Small intestine (tissue), 7 donors: ENCODE measurements around the gene C19orf33. TPM values are rescaled to one million over a fixed set of nuclear protein-coding genes. Genes with fewer than 3 reads are reported as not detected.

Experiments
- DNase-seq, 2 donors: peaks; one replicate each; pipeline versions ENCODE4 v3.0.0 to v3.0.0-alpha.2; 2013
- FAIRE-seq: peaks from 2 replicates; lab custom pipeline; 2012; peaks lifted over from hg19 to GRCh38; lab: Jason Lieb, UNC
- H3K27ac ChIP-seq, 3 donors: one replicate each; pipeline ENCODE4 v1.5.1; 2013; ENCODE audit warnings: low read length in 2 of 3, mild to moderate bottlenecking in 2 of 3, control low read depth in 1 of 3, inconsistent platforms in 1 of 3, low read depth in 1 of 3, moderate library complexity in 1 of 3
- H3K27me3 ChIP-seq, 3 donors: one replicate each; pipeline ENCODE4 v1.6.1; 2013; ENCODE audit warnings: low read length in 3 of 3, inconsistent platforms in 1 of 3; ENCODE audit not compliant: control insufficient read depth in 3 of 3, insufficient read depth in 3 of 3
- H3K36me3 ChIP-seq, 3 donors: one replicate each; pipeline ENCODE4 v1.6.1; 2013; ENCODE audit warnings: low read length in 3 of 3, inconsistent platforms in 1 of 3, low read depth in 1 of 3, mild to moderate bottlenecking in 1 of 3, moderate library complexity in 1 of 3; ENCODE audit not compliant: control insufficient read depth in 3 of 3, insufficient read depth in 2 of 3
- H3K4me1 ChIP-seq, 3 donors: one replicate each; pipeline ENCODE4 v1.6.1; 2013; ENCODE audit warnings: low read length in 2 of 3, inconsistent platforms in 1 of 3, low read depth in 1 of 3, mild to moderate bottlenecking in 1 of 3, moderate library complexity in 1 of 3; ENCODE audit not compliant: control insufficient read depth in 3 of 3, insufficient read depth in 2 of 3
- H3K4me3 ChIP-seq, 3 donors: one replicate each; pipeline ENCODE4 v1.5.1; 2013; ENCODE audit warnings: low read length in 3 of 3, control low read depth in 1 of 3, inconsistent platforms in 1 of 3, low read depth in 1 of 3, mild to moderate bottlenecking in 1 of 3, moderate library complexity in 1 of 3
- H3K9me3 ChIP-seq, 2 donors: one replicate each; pipeline ENCODE4 v1.6.1; 2013; ENCODE audit warnings: low read depth in 1 of 2, low read length in 1 of 2; ENCODE audit not compliant: control insufficient read depth in 2 of 2, insufficient read depth in 1 of 2
- WGBS, 3 donors: extraction: QIAGEN DNeasy Blood & Tissue Kit; methylation state at CpG; one replicate each; pipeline ENCODE4 v1.1.7; 2013; 5-methylcytosine and 5-hydroxymethylcytosine counted together
- polyA plus RNA-seq, 4 donors: library from polyadenylated mRNA; stranded (reverse) in 3 of 4; unstranded in 1 of 4; fragments of 200-250 nt in 3 of 4; fragments of 120-200 nt in 1 of 4; gene quantifications; one replicate each; pipeline versions ENCODE4 v1.2.1 to v1.2.3, GENCODE V29; 2013
- donor health status: healthy with polysubstance abuse.
- donor health status: control.
- donor health status: control.
- donor health status: Bipolar disorder and iron deficiency.
- donor health status: healthy.

The C19orf33 gene
- polyA plus RNA-seq, 4 donors, result 410 to 2,753 (median 1,138) TPM

- Histone ChIP-seq H3K9me3 (no peaks in the 10 kb centered on the region), H3K4me1 (peaks cover 3 to 20% (median 6%) of the 10 kb centered on the region in 3 donors), H3K27me3 (peaks cover 0 to 30% (median 0%) of the 10 kb centered on the region in 3 donors), H3K36me3 (peaks cover 0 to under 1% (median 0%) of the 10 kb centered on the region in 3 donors), H3K27ac (peak overlapping the region; percentile 56 to 93 (median 76)), H3K4me3 (peak overlapping the region in 2 of 3 donors; percentile 45 to 54)
- WGBS, 3 donors, result 27 to 30% (median 29%) methylated on average over 8 of the region's 8 CpGs
- DNase-seq (no peak), FAIRE-seq (no peak)
These were observed 12.5 kb downstream of the C19orf33 start for GRCh38 chr19:38316477-38317067.

- FAIRE-seq (no peak), DNase-seq (no peak)
- H3K36me3 ChIP-seq, result no peaks in the 10 kb centered on the region
- H3K4me3 ChIP-seq, result no peak overlapping the region
- peaks cover 3 to 20% (median 6%) of the 10 kb centered on the region in 3 donors for H3K4me1 ChIP-seq
- peaks cover 0 to 30% (median 0%) of the 10 kb centered on the region in 3 donors for H3K27me3 ChIP-seq
- no peaks in the 10 kb centered on the region for H3K9me3 ChIP-seq
- WGBS, 3 donors, result 52 to 82% (median 57%) methylated on average over 11 of the region's 11 CpGs
- H3K27ac ChIP-seq, result peak overlapping the region in 1 of 3 donors; percentile 81
These were observed 13.1 kb downstream of the C19orf33 start for GRCh38 chr19:38317104-38317612.

- no peak for FAIRE-seq
- WGBS, 3 donors, result 64 to 69% (median 66%) methylated on average over 6 of the region's 6 CpGs
- Histone ChIP-seq H3K27ac (no peak overlapping the region), H3K27me3 (peaks cover 0 to 30% (median 0%) of the 10 kb centered on the region in 3 donors), H3K4me3 (no peak overlapping the region), H3K36me3 (no peaks in the 10 kb centered on the region), H3K4me1 (peaks cover 3 to 20% (median 6%) of the 10 kb centered on the region in 3 donors), H3K9me3 (no peaks in the 10 kb centered on the region)
- no peak for DNase-seq
These were observed 14.6 kb downstream of the C19orf33 start for GRCh38 chr19:38318660-38319059.

- peaks cover 0 to 5% (median 0%) of the 10 kb centered on the region in 3 donors for H3K36me3 ChIP-seq
- H3K4me3 ChIP-seq, result peak within 1 kb of the TSS; percentile 44 to 75 (median 69)
- H3K27me3 ChIP-seq, result peaks cover 0 to 30% (median 0%) of the 10 kb centered on the region in 3 donors
- FAIRE-seq, result no peak
- no peaks in the 10 kb centered on the region for H3K9me3 ChIP-seq
- WGBS, 3 donors, result 2 to 4% (median 4%) methylated on average over 57 to 76 of the region's 76 CpGs
- peak within 1 kb of the TSS in 2 of 3 donors; percentile 5 to 65 for H3K27ac ChIP-seq
- peaks cover 3 to 20% (median 6%) of the 10 kb centered on the region in 3 donors for H3K4me1 ChIP-seq
- DNase-seq, result peak; percentile 65 to 77
These were observed 15.6 kb downstream of the C19orf33 start, which contains the start of gene KCNK6 for GRCh38 chr19:38319421-38320258. Gene KCNK6 (plus strand): TSS chr19:38319845. CDS start chr19:38319951, 106 bp downstream.

- H3K4me1 ChIP-seq, result peaks cover 3 to 14% (median 3%) of the 10 kb centered on the region in 3 donors
- DNase-seq (no peak), FAIRE-seq (no peak)
- peak overlapping the region in 1 of 3 donors; percentile 6 for H3K27ac ChIP-seq
- 95 to 100% (median 98%) methylated on average over 3 of the region's 3 CpGs for WGBS, 3 donors
- peak overlapping the region in 1 of 3 donors; percentile 44 for H3K4me3 ChIP-seq
- H3K27me3 ChIP-seq, result peaks cover 0 to 30% (median 0%) of the 10 kb centered on the region in 3 donors
- H3K9me3 ChIP-seq, result no peaks in the 10 kb centered on the region
- peaks cover 0 to 5% (median 4%) of the 10 kb centered on the region in 3 donors for H3K36me3 ChIP-seq
These were observed 16.9 kb downstream of the C19orf33 start for GRCh38 chr19:38320969-38321339.

- peaks cover 0 to 30% (median 0%) of the 10 kb centered on the region in 3 donors for H3K27me3 ChIP-seq
- FAIRE-seq (no peak), DNase-seq (no peak)
- no peaks in the 10 kb centered on the region for H3K9me3 ChIP-seq
- 69 to 79% (median 75%) methylated on average over 11 of the region's 11 CpGs for WGBS, 3 donors
- H3K4me1 ChIP-seq, result peaks cover 0 to 10% (median 3%) of the 10 kb centered on the region in 3 donors
- H3K4me3 ChIP-seq, result no peak overlapping the region
- H3K36me3 ChIP-seq, result peaks cover under 1 to 8% (median 5%) of the 10 kb centered on the region in 3 donors
- H3K27ac ChIP-seq, result no peak overlapping the region
These were observed 17.7 kb downstream of the C19orf33 start for GRCh38 chr19:38321646-38322196.

- 72 to 85% (median 83%) methylated on average over 7 of the region's 7 CpGs for WGBS, 3 donors
- no peaks in the 10 kb centered on the region for H3K9me3 ChIP-seq
- FAIRE-seq (no peak), DNase-seq (no peak)
- no peak overlapping the region for H3K4me3 ChIP-seq
- H3K4me1 ChIP-seq, result peaks cover 0 to 10% (median 3%) of the 10 kb centered on the region in 3 donors
- H3K36me3 ChIP-seq, result peaks cover 3 to 21% (median 11%) of the 10 kb centered on the region in 3 donors
- peaks cover 0 to 28% (median 0%) of the 10 kb centered on the region in 3 donors for H3K27me3 ChIP-seq
- no peak overlapping the region for H3K27ac ChIP-seq
These were observed 19.2 kb downstream of the C19orf33 start for GRCh38 chr19:38323291-38323690.

- DNase-seq (no peak), FAIRE-seq (no peak)
- H3K36me3 ChIP-seq, result peaks cover 3 to 21% (median 11%) of the 10 kb centered on the region in 3 donors
- WGBS, 3 donors, result 80 to 87% (median 84%) methylated on average over 4 of the region's 4 CpGs
- H3K27ac ChIP-seq, result no peak overlapping the region
- no peaks in the 10 kb centered on the region for H3K9me3 ChIP-seq
- H3K27me3 ChIP-seq, result peaks cover 0 to 17% (median 0%) of the 10 kb centered on the region in 3 donors
- no peak overlapping the region for H3K4me3 ChIP-seq
- peaks cover 0 to 6% (median 0%) of the 10 kb centered on the region in 3 donors for H3K4me1 ChIP-seq
These were observed 20.4 kb downstream of the C19orf33 start for GRCh38 chr19:38324431-38324830.
